Activated T-helper 2 cell treated with anti-CD3 and anti-CD28 coated beads, Interferon-gamma antibody, Interleukin-2, Interleukin-4, amounts not matched to agents 10 μg/mL and 5 μg/mL and 100 μg/mL, durations not matched to agents 14 hours and 24 hours and 36 hours (primary cell): ENCODE results near the gene HMCN1. TPM values are rescaled to one million over a fixed set of nuclear protein-coding genes. Genes with fewer than 3 reads are reported as not detected.
"Not testable (repeated sequence)": the region's sequence is repeated elsewhere in the genome, so short reads cannot be mapped to it uniquely, and the experiment has no call there.

Experiments used
- DNase-seq: peaks from one replicate; pipeline ENCODE4 v3.0.0; 2021; ENCODE audit warnings: low spot score
- H3K27ac Mint-ChIP-seq: one replicate; pipeline ENCODE4 v1.8.0; 2021; ENCODE audit warnings: mixed read lengths
- H3K27me3 Mint-ChIP-seq: one replicate; pipeline ENCODE4 v1.8.0; 2021; ENCODE audit warnings: low read depth, mixed read lengths
- H3K36me3 Mint-ChIP-seq: one replicate; pipeline ENCODE4 v1.8.0; 2021; ENCODE audit warnings: low read depth, mixed read lengths
- H3K4me1 Mint-ChIP-seq: one replicate; pipeline ENCODE4 v1.8.0; 2021; ENCODE audit warnings: low read depth, mixed read lengths
- H3K4me3 Mint-ChIP-seq: one replicate; pipeline ENCODE4 v1.8.0; 2021; ENCODE audit warnings: low read depth, mild to moderate bottlenecking, moderate library complexity, mixed read lengths
- H3K9me3 Mint-ChIP-seq: one replicate; pipeline ENCODE4 v1.8.0; 2021; ENCODE audit warnings: mixed read lengths
- intact Hi-C: fragments of 100-400 bp; cut with micrococcal nuclease; formaldehyde crosslinking; loops from one replicate; pipeline ENCODE4 v1.15.1; 2023
- total RNA-seq: library from RNA; stranded (reverse); gene quantifications from 2 replicates; pipeline ENCODE4 v1.2.3, GENCODE V29; 2022

The HMCN1 gene
- total RNA-seq, 1 donor from 2014 or later, result 0.18 TPM

DNA sequence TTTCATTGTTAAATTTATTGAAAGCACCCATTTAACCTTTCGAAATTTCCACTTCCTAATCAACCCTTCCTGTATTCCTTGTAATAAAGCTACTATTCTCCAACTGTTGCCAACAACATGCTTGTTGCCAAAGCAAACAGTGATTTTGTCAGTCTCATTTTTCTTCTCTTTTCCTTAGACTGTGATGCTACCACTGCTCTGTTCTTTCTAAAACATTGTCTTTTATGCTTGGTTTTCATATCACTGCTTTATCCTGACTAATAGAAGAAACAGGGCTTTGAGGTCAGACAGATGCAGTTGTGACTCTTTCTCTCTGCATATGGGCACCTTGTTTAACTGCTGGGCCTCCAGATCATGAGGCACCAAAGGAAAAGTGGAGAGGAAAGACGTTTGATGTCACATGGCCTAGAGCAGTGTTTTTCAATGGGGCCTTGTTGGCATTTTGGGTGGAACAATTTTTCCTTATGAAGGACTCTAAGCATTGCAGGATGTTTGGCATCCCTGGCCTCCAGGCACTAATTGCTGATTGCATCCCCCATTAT lies 56.1 kb downstream of the HMCN1 start:
- DNase-seq, result no peak
- no peak overlapping the region for H3K4me3 Mint-ChIP-seq
- H3K36me3 Mint-ChIP-seq, result no peaks in the 10 kb centered on the region
- intact Hi-C loops, result no loop called here
- no peaks in the 10 kb centered on the region for H3K9me3 Mint-ChIP-seq
- H3K27ac Mint-ChIP-seq, result no peak overlapping the region
- H3K27me3 Mint-ChIP-seq, result no peaks in the 10 kb centered on the region
- H3K4me1 Mint-ChIP-seq, result no peaks in the 10 kb centered on the region

DNA sequence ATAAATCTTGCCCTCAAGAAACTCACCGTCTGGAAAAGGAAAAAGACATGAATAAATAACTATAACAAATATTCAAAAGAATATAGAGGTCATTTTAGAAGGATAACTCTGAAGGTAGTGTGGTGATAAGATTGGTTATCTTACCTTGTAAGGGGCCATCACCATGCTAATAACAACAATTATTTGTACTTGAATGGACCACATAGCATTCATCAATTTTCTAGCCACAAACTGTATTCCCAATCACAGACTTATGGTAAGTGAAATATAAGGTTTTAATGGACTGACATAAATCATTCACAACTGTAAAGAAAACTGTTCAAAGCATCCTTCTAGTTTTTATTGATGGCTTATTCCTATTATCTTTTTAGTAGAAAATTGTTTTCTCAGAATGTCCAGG lies 57.8 kb downstream of the HMCN1 start:
- Mint-ChIP-seq H3K36me3 (no peaks in the 10 kb centered on the region), H3K27ac (no peak overlapping the region), H3K4me1 (no peaks in the 10 kb centered on the region), H3K4me3 (no peak overlapping the region), H3K27me3 (no peaks in the 10 kb centered on the region), H3K9me3 (peaks cover 6% of the 10 kb centered on the region)
- intact Hi-C loops, result no loop called here
- DNase-seq, result no peak

DNA sequence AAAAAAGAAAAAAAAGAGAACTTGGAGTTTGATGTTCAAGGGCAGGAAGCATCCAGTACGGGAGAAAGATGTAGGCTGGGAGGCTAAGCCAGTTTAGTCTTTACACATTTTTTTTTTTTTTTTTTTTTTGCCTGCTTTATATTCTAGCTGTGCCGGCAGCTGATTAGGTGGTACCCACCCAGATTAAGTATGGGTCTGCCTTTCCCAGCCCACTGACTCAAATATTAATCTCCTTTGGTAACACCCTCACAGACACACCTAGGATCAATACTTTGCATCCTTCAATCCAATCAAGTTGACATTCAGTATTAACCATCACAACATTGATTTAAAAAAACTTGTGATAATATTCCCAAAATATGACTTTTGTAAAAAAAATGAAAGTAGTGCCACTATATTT lies 60.3 kb downstream of the HMCN1 start:
- H3K36me3 Mint-ChIP-seq, intact Hi-C loops, H3K27ac Mint-ChIP-seq, H3K4me3 Mint-ChIP-seq, H3K4me1 Mint-ChIP-seq, H3K27me3 Mint-ChIP-seq, DNase-seq: not testable (repeated sequence)
- peaks cover 17% of the 10 kb centered on the region for H3K9me3 Mint-ChIP-seq

DNA sequence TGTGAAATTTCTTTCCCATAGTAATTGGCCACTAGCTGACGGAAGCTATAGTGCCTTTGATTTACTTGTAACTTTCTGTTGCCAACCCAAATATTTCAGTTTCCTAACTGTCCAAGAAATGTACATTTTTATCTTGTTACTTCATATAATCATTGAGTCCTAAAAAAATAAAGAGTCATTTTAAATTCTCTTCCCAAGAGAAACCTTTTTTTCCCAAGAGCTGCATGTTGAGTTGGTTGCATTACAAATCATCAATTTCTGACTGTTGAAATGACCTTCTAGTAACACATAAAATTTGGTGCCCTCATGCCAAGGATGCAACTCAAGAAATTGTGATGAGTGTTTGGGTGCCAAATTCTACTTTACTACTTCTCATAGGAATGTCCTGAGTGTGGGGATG lies 61.0 kb downstream of the HMCN1 start:
- DNase-seq, result no peak
- Mint-ChIP-seq H3K27ac (no peak overlapping the region), H3K4me3 (no peak overlapping the region), H3K9me3 (peaks cover 17% of the 10 kb centered on the region), H3K4me1 (no peaks in the 10 kb centered on the region), H3K36me3 (no peaks in the 10 kb centered on the region), H3K27me3 (no peaks in the 10 kb centered on the region)
- intact Hi-C loops, result no loop called here

DNA sequence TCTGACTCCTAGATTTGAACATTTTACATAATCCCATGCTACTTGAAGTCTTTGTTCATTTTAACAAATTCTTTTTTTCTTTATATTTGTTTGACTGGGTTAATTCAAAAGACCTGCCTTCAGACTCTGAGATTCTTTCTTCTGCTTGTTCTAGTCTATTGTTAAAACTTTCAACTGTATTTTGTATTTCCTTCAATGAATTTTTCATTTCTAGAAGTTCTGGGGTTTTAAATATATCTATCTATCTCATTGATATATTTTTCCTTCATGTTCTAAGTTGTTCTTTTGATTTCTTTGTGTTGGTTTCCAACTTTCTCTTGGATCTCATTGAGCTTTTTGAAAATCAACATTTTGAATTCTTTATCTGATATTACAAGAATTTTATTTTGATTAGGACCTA lies 64.3 kb downstream of the HMCN1 start:
- DNase-seq, result no peak
- intact Hi-C loops, result no loop called here
- Mint-ChIP-seq H3K36me3 (no peaks in the 10 kb centered on the region), H3K4me3 (no peak overlapping the region), H3K9me3 (peaks cover 17% of the 10 kb centered on the region), H3K27me3 (no peaks in the 10 kb centered on the region), H3K4me1 (no peaks in the 10 kb centered on the region), H3K27ac (no peak overlapping the region)

DNA sequence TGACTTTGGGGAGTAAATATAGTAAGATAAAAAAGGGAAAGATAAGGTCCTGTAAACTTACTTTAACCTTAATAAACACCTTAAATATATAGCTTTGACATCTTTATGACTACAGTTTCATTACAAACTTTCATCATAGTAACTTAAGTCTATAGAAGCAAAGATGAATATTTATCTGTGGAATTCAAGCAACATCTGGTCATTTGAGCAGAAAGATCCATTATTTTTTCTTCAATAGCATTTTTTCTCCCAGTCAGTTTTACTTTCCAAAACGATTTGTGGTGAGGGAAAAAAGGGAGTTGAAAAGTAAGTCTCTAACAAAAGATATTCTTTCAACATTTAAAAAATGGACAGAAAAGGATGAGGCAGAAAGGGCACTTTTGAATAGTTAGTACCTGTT lies 69.0 kb downstream of the HMCN1 start:
- no peak overlapping the region for H3K27ac Mint-ChIP-seq
- H3K4me1 Mint-ChIP-seq, result no peaks in the 10 kb centered on the region
- H3K27me3 Mint-ChIP-seq, result peaks cover 8% of the 10 kb centered on the region
- peaks cover 5% of the 10 kb centered on the region for H3K9me3 Mint-ChIP-seq
- H3K36me3 Mint-ChIP-seq, result no peaks in the 10 kb centered on the region
- H3K4me3 Mint-ChIP-seq, result no peak overlapping the region
- no peak for DNase-seq
- intact Hi-C loops, result no loop called here

DNA sequence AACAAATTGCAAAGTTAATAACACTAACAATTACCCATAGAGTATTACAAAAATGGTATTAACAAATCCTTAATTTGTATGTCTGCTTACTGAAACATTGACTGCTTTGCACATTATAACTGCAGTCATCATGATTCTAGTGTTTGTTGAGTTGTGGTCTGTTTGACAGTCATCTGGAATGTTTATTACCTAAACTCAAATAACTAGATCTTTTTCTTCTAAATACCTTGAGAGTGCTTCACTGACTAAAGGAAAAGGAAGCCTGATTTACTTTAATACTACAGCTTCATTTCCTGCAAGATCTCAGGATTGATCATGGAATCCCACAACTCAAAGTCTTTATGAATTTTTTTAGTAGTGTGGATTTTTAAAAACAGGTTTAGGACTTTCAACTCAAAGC lies 70.0 kb downstream of the HMCN1 start:
- Mint-ChIP-seq H3K4me1 (no peaks in the 10 kb centered on the region), H3K27ac (no peak overlapping the region), H3K36me3 (no peaks in the 10 kb centered on the region), H3K27me3 (peaks cover 8% of the 10 kb centered on the region), H3K9me3 (no peaks in the 10 kb centered on the region), H3K4me3 (no peak overlapping the region)
- no peak for DNase-seq
- intact Hi-C loops, result no loop called here

DNA sequence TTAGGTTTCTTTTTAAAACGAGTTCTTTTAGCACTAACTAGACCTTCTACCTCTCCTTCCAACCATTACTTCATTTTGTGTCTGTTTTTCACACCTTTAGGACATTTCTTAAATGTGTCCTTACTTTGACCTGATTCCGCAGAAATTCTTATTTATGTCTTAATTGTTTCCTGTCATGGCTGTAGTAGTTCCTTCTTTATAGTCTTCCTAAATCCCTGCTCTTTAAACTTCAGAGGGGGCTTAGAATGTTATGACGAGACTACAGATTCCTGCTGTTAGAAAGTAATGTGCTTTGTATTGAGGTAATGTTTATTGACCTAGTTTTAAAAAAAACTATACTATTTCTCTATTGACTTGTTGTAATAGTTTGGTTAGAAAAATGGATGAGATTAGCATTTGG lies 70.4 kb downstream of the HMCN1 start:
- H3K4me3 Mint-ChIP-seq, result no peak overlapping the region

DNA sequence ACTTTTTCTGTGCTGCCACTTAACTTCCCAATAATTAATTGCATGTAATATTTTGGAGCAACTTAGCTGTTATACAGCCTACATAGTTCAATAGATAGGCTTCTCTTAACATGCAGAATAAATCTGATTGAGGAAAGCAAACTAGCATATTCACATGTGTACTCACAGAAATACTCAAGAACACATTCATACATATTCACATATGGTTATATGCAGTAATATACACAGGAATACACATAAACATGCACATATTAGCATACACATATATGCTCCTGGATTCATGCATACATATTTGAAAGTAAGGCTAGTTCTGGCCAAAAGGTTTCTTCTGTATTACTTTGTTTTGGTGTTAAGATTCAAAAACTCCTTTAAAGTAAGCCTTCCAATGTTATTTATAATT lies 73.1 kb downstream of the HMCN1 start:
- H3K27me3 Mint-ChIP-seq, result peaks cover 8% of the 10 kb centered on the region
- DNase-seq, result no peak
- no peak overlapping the region for H3K27ac Mint-ChIP-seq
- H3K4me3 Mint-ChIP-seq, result no peak overlapping the region
- H3K36me3 Mint-ChIP-seq, result no peaks in the 10 kb centered on the region
- intact Hi-C loops, result no loop called here
- no peaks in the 10 kb centered on the region for H3K9me3 Mint-ChIP-seq
- H3K4me1 Mint-ChIP-seq, result no peaks in the 10 kb centered on the region

More for the DNA sequence above, 70.4 kb downstream of the HMCN1 start:
- intact Hi-C loops, result no loop called here
- Mint-ChIP-seq H3K27me3 (peaks cover 8% of the 10 kb centered on the region), H3K9me3 (no peaks in the 10 kb centered on the region), H3K4me1 (no peaks in the 10 kb centered on the region), H3K36me3 (no peaks in the 10 kb centered on the region), H3K27ac (no peak overlapping the region)
- no peak for DNase-seq

DNA sequence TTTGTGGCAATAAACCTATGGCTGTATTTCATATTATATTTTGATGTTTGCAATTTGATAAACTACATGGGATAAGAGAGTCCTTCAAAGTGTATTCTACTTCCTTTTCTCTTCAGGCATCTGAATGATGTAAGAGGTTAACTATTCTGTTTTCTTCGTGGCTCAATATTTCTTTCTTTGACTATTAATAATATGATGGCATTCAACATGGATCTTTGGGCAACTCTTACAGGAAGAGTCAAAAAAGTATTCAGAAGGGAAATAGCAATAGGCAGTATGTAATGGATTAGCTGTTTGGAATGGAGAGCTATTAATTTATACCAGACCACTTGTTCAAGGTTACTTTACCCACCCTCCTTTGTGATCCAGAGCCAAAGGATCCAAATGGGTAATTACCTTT lies 74.4 kb downstream of the HMCN1 start:
- Mint-ChIP-seq H3K27ac (no peak overlapping the region), H3K36me3 (no peaks in the 10 kb centered on the region), H3K4me1 (no peaks in the 10 kb centered on the region), H3K9me3 (no peaks in the 10 kb centered on the region), H3K27me3 (peaks cover 8% of the 10 kb centered on the region), H3K4me3 (no peak overlapping the region)
- intact Hi-C loops, result no loop called here
- no peak for DNase-seq

DNA sequence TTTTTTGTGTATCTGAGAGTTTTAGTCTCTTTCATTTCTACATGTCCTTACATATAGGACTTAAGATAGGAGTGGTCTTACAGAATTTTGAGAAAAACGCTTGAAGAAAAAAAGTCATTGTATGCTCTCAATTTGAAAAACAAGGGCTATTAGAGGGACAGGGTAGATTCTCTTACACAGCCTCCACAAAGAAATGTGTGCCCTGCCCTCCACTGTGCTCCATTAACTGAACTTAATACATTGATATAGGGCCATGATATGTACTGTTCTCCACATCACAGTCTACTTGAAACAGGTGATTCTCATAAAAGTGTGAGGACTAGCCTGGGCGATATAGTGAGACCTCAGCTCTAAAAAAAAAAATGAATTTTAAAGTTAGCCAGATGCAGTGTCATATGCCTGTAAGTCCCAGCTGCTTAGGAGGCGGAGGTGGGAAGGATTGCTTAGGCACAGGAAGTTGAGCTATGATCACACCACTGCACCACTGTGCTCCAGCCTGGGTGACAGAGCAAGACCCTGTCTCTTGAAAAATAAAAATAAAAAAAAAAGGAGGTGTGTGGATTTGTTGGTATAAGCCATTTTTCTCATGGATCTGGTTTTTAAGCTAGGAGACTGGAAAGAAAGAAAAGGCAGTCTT lies 77.0 kb downstream of the HMCN1 start:
- no peaks in the 10 kb centered on the region for H3K9me3 Mint-ChIP-seq
- H3K27ac Mint-ChIP-seq, result no peak overlapping the region
- no peaks in the 10 kb centered on the region for H3K27me3 Mint-ChIP-seq
- intact Hi-C loops, result no loop called here
- DNase-seq, result no peak
- H3K36me3 Mint-ChIP-seq, result no peaks in the 10 kb centered on the region
- H3K4me1 Mint-ChIP-seq, result no peaks in the 10 kb centered on the region
- H3K4me3 Mint-ChIP-seq, result no peak overlapping the region

DNA sequence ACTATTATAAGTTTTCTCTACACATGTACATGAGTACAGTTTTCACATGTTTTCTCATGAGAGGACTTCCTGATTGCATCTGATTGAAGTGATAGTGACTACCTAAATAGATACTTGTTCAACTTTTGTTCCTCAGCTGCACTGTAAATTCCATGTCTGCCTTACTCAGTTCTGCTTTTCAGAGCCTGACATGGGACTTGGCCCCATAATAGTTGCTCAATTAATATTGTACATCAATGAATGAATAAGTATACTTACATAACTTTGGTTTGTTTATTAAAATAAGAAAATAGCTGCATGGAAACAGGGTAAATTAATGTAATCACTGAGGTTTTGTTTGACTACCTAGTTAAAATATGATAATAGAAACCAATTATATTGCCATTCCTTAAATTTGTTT lies 78.7 kb downstream of the HMCN1 start:
- no peaks in the 10 kb centered on the region for H3K9me3 Mint-ChIP-seq
- no peaks in the 10 kb centered on the region for H3K4me1 Mint-ChIP-seq
- H3K4me3 Mint-ChIP-seq, result no peak overlapping the region
- no peaks in the 10 kb centered on the region for H3K36me3 Mint-ChIP-seq
- no peak for DNase-seq
- peaks cover 3% of the 10 kb centered on the region for H3K27me3 Mint-ChIP-seq
- intact Hi-C loops, result loop anchor here (1.0 kb wide), 1 partner anchor 399 kb away; no protein-coding TSS in a partner anchor
- no peak overlapping the region for H3K27ac Mint-ChIP-seq

DNA sequence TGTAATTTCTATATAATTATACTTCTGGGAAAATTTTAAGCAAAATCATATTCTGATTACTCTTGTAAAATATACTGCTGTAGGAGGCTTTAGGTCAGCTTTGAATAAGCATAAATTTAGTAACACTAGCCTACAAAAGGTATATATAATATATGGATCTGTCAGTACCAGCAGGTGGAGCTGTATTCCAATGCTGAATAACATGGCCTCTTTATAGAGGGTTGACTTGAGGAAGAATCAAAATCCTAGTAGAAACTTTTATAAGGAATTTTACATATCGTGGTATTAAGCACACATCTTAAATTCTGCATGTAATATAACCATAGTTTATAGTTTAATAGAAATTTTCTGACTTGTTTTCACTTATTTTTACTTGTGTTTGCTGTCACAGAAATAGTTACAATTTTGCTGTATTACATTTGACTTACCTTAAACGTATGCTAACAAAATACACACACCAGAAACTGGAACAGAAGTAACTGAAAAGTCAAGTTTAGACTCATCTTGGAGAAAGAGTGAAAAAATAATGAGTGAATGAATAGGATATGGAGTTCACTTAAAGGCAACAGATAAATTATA lies 79.3 kb downstream of the HMCN1 start:
- DNase-seq, result no peak
- Mint-ChIP-seq H3K36me3 (no peaks in the 10 kb centered on the region), H3K4me1 (no peaks in the 10 kb centered on the region), H3K4me3 (no peak overlapping the region), H3K27ac (no peak overlapping the region), H3K27me3 (peaks cover 3% of the 10 kb centered on the region), H3K9me3 (no peaks in the 10 kb centered on the region)
- intact Hi-C loops, result loop anchor here (1.0 kb wide), 1 partner anchor 399 kb away; no protein-coding TSS in a partner anchor
